ENCODE data around the gene EN2.
"Not testable (repeated sequence)": the region's sequence is repeated elsewhere in the genome, so short reads cannot be mapped to it uniquely, and the experiment has no call there.

The EN2 gene

DNA sequence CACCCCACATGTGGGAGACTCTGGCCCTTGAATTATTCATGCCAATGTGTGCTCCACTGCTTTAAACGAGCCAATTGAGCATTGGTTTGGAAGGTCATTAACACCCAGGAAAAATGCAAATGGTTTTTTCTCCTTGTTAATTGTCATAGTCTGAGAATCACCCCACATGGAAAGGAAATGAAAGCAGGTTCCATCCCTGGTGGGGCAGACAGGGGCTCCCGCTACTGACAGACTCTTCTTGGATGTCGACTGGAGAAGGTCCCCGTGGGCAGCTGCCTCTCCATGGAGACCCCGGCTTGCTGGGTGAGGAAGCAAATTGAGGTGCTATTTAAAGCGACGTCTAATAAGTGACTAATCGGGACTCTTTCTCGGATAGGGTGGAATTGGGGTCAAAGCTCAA lies 32.0 kb upstream of the EN2 start:
- no peak for DNase-seq (ENCODE audit: low spot score)

DNA sequence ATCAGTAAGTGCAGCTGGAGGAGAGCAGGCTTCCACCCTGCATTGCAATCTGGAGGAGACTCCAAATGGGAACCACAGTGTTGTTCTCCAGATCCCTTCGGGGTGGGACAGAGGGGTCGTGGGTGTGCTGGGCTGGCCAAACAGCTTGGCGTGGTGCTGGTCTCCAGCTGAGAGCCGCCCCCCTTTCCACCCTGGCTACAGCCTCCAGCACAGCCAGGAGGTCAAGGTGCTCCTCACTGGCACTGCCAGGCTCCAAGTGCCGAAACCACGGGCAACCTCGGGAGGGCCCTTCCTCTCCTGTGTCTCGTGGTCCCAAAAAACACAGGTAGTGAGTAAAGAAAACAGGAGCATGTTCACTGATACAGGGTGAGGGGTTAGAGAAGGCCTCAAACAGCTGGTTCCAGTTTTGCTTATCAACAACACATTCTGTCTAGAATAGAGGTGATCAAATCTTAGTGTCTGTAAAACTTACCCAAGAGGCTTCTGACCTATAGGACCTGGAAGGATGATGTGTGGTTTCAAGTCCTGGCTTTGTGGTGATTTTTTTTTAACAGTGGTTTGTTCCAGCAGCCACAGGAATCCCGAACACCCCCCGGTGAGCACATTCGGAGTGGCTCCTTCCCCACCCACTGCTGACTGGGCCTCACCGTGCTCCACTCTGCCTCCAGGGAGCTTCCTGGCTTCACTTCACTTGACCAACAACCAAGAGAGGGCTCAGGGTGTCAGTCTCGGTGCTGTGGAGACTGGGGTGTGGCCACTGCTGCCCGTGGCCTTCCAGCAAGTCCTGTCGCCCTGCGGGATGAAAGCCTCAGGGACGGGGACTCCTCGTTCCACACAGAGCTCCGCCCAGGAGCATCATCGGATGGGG lies 31.2 kb upstream of the EN2 start:
- DNase-seq (ENCODE audit: low spot score), result no peak

DNA sequence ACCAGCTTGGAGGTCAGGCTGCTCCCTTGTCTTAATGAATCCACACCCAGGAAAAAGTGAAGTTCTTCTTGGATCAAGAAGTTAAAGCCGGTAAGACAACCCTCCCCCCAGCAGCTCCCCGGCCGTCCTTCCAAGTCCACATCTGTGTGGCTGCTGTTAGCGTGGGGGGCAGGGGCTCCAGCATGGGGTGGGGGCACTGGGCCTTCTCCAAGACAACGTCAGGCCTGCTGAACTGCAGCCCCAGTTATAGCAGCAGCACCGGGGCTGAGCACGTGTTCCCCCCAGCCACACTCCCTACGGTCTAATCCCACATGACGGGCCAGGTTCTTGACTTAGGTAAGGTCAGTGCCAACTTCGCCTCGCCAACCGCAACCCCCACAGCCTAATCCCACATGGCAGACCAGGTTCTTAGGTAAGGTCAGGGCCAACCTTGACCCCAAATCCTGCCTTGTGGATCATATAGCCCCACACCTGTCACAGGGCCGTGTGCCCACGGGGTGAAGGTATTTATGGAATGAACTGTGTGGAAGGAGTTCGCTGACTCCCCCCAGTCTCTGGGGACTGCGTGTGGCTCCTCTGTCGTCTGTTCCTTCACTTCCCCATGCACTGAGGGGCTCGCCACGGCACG lies 30.4 kb upstream of the EN2 start:
- no peak for DNase-seq (ENCODE audit: low spot score)

DNA sequence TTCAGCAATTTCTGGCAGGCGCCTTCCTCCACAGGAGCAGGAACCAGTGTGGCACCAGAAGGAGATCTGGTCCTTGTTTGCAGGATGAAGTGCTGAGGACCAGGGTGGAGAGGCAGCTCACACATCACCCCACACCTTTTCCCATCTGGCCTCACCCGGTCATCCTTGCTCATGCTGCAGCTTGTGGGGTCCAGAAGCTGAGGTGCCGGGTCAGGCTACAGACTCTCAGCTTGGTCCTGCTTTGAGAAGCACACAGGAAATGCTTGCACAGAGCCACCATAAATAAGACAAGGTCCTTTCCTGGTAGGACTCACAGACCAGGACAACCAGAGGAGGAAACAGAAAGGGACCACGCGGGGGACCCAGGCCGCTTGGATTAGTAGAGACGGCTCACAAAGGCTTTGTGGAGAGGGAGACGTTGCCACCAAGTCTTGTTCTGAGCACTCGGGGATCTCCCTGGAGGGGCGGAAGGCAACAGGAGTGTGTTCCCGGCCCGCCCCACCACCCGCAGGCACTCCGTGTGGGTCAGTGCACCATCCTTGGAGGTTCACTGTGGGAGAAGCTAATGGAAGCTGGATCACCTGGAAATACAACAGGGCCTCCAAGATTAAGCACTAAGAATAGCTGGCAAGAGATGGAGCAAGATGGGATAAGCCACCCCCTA lies 29.6 kb upstream of the EN2 start:
- DNase-seq (ENCODE audit: low spot score), result no peak

DNA sequence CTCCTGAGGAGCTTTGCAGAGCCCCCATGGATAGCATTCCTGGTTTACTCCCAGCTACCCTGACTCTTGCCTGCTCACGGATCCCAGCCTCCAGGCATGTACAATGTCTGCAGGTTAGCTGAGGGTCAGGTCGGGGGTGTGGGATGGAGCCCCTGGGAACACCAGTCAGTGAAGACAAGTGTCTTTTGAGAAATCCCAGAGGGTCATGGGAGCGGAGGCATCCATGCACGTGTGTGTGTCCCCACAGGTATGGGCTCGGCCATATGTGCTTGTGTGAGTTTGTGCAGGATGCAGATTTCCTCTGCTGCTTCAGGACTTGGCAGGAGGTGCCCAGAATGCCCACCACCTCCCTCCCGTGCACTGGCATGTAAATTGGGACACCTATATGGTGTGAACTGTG lies 28.3 kb upstream of the EN2 start:
- no peak for DNase-seq (ENCODE audit: low spot score)

DNA sequence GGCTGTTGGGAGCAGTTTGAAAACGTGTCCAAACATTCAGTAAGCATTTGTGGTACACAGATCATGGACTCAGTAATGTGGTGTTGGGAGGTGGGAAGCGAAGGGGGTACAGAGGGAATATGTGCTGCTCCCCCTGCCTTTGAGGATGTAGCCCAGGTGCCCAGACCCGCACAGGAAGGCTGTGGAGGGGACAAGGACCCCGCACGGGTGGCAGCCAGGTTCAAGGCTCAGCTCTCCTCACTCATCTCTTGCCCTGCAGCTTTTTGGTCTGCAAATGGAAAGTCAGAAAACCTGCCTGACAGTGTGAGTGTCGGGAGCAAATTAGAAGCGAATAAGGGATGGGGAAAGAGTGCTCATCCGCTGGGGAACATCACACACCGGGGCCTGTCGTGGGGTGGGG lies 27.3 kb upstream of the EN2 start:
- DNase-seq (ENCODE audit: low spot score), result no peak

DNA sequence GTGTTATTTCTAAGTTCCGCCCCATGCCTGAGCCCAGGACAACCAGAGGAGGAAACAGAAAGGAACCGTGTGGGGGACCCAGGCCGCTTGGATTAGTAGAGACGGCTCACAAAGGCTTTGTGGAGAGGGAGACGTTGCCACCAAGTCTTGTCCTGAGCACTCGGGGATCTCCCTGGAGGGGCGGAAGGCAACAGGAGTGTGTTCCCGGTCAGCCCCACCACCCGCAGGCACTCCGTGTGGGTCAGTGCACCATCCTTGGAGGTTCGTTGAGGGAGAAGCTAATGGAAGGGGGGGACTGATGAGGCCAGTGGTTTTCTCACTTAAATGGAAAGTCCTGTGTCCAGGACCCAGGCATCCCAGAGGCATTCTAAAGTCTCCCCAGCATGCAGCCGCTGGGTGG lies 26.7 kb upstream of the EN2 start:
- no peak for DNase-seq (ENCODE audit: low spot score)

DNA sequence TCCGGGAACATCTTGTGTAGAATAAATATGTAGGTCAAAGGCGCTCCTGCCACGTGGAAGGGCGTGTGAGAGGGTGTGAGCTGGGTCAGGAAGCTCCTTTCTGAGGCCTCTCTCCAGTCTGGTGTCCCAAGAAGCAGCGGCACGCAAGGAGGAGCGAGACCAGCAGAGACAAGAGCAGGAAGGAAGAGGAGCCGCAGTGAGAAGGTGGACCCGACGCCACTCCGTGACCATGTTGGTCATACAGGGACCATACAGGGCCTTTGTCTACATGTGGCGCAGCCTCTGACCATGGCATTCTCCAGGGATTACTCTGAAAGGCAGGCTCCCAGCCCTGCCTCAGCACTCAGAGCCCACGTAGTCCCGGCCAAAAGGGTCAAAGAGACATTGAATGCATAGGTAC lies 26.2 kb upstream of the EN2 start:
- no peak for DNase-seq (ENCODE audit: low spot score)

DNA sequence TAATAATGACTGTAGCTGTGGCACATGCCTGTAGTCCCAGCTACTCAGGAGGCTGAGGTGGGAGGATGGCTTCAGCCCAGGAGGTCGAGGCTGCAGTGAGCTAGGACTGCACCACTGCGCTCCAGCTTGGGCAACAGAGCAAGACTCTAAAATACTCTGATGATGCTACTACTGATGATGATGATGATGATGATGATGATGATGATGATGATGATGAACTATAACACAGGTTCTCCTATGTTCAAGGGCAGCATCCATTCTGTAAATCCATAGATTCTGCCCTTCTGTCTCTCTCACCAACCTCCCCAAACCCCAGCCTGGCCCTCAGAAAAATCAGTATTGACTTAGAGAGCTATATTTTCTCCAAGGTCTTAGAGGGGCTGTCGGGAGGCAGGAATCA lies 22.8 kb upstream of the EN2 start:
- no peak for DNase-seq (ENCODE audit: low spot score)

DNA sequence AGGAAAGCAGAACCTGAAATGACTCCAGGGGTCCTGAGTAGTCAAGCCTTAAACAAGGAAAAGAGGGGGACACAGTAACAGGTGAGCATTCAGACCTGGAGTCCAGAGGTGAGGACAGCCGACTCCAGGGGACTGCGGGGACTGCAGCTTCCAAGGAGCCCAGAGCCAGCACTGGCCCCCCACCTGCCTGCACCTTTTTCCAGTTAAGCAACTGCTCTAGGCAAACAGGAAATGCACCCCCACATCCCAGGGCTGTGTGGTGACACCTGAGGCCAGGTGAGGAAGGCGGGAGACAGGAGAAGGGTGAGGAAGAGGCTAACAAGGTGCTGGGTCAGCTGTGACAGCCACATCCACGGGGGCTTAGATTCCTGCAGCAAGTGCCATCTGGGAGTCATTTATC lies 20.1 kb upstream of the EN2 start:
- DNase-seq (ENCODE audit: low spot score), result no peak

DNA sequence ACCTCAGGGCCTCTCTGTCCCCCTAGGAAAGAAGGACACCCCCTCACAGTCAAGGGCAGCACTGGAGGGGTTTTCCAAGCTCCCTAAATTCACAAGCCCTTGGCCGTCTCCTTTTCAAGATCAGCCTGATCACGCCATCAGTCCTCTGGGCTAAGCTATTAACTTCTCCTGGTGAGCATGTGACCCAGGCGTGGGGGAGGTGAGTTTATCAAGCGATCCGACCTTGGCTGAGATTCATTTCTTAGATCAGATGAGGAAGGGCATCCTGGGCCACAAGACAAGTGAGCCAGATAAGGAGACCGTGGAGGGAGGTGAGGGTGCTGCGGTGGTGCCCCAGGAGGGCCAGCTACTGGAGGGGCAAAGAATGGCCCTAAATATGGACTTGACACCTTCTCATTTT lies 19.2 kb upstream of the EN2 start:
- no peak for DNase-seq (ENCODE audit: low spot score)

DNA sequence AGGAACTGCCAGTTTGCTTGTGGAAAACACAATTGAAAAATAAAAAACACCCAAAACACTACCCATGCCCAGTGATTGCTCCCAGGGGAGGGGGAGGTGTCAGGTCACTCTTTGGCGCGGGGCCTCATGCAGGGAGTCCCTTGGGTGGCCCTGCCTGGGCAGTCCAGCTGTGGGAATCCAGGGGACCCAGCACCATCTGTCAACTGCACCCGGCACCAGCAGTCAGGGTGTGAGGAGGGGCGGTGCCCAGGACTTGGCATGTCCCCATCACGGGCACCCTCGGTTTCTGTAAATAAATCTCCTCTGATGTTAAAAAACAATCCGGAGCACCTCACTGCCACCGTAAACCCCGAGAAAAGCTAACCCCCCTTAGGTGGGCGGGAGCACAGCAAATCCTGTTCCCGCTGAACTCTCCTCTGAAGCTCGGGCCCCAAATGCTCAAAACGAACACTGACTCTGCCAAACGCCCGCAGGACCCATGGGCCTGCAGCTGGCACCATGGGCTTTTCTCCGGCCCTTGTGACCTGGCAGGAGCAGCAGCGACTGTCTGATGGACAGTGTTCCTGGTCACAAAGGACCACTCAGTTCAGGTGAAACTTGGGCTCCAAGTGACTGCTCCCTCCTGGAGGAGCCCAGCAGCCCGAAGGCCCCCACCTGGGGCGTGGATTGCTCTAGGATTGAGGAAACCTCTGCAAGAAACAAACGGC lies 18.5 kb upstream of the EN2 start:
- no peak for DNase-seq (ENCODE audit: low spot score)

DNA sequence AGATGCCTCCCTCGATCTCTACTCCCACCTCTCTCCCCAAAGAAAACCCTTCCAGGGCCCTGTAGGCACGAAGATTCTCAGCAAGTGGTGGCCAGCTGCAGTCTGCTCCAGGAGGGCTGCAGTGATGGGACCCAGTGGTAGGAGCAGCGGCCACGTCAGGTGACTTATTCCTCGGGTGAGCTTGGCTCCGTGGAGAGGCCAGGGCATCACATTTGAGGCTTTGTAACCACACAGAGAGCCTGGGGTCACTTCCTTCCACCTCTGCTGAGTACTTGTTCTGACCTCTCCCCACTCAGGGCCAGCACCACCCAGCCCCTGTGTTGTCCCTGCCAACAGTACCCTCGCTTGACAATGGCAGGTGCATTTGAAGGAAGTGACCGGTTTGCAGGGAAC lies 17.9 kb upstream of the EN2 start:
- no peak for DNase-seq (ENCODE audit: low spot score)

DNA sequence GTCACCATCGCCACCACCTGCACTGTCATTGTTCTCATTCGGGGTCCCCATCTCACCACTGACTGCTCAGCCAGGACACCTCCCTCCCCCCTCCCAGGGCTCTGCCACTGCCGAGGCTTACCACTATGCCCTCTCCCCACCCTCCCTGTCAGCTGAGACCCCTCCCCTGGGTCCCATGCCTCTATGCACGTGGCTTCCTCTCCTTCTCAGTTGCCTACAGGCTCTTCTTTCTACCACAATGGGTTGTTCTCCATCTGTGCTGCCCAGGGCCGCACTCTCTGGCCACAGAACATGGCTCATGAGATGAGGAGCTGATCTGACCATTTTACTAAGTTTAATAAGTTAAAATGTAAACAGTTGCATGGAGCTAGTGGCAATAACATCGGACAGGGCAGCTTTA lies 16.1 kb upstream of the EN2 start:
- DNase-seq (ENCODE audit: low spot score), result no peak

DNA sequence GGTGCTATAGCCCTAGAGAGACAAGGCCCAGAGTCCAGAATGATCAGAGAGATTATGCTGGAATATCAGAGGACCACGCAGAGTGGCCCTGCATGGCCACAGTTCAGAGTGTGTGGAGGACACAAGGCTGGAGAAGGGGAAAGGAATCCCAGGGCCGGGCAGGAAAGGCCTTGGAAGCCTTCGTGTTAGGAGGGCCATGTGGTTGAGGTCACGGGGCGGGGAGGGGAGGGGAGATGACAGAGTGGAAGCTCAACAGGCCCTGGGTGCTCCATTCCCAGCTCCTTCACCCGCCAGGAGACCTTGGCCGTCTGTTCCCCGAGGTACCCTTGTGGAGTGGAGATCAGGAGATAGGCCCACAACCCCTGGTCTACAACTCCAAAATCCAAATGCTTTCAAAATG lies 13.2 kb upstream of the EN2 start:
- no peak for DNase-seq (ENCODE audit: low spot score)

DNA sequence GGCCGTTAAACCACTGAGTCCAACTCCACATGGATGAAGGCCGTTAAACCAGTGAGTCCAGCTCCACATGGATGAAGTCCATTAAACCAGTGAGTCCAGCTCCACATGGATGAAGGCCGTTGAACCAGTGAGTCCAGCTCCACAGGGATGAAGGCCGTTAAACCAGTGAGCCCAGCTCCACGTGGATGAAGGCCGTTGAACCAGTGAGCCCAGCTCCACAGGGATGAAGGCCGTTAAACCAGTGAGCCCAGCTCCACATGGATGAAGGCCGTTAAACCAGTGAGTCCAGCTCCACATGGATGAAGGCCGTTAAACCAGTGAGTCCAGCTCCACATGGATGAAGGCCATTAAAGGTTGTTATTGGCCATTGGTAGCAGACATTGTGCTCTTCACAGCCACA lies 12.3 kb upstream of the EN2 start:
- not testable (repeated sequence) for DNase-seq (ENCODE audit: low spot score)

DNA sequence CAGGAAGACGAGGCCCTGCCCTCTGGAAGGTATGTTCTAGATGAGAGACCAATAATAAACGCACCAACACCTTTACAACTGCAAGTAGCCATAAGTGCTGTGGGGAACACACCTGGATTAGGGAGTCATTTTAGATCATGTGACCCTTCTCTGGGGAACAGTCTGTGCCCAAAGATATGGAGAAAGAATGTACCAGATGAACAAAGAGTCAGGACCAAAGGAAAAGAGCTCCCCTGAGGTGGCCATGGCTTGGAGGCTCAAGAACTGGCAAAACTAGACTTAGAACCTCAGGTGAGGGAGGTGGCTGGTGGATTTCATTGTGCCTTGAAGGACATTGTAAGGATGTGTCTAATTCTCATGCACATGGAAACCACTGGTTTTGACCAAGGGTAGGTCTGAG lies 10.3 kb upstream of the EN2 start:
- no peak for DNase-seq (ENCODE audit: low spot score)

DNA sequence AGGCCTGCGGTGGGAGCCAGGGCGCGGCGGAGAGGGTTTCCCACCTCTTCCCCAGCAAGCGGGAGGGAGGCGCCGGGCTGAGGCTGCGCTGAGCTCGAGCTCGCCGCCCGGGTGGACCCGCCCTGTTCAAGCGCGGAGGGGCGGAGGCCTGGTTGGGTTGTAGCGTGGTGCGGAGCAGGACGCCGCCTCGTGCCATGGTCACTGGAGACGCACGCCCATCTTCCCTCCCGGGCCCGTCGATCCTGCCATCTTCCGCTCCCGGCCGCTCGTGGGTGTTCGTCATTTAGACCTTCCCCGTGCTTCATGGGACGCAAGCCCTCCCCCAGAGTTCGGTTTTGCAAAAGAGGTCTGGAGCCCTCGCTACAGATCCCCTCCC lies 9.3 kb upstream of the EN2 start:
- no peak for DNase-seq (ENCODE audit: low spot score)

DNA sequence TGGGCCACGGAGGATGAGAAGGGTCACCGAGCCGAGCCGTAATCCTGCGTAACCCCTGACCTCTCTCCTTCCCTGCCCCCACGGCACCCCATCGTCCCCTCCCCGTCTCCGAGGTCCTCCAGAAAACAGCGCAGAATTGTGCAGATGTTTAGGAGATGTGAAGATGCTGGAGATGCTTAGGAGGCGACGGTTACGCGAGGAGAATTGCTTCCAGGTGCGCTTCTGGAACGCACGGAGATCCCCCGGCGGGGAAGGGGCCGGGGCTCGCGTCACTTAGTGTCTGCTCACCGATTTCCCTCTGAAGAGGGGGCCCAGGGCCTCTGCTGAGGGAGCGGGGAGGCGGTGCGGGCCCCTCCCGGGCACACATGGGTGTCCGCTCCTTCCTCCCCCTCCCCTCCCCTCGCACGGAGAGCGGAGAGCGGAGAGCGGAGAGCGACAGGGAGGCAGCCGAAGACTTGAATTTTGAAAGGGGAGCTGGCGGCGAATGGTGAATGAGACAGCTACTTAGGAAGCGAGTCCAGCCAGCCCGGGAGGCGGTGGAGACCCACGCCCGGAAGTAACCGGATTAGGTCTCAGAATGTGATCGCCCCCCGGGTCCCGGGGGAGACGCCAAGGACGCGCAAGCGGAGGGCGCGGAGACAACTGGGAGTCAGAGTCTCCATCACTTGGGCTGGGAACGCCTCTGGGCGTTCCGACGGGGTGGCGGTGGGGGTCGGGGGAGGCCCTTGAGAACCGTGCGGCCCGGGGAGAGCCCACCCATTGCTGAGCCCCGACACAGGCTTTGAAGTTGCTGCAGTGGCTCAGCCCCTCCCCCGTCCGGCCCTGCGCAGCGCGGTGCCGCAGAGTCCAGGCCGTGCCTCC lies 8.7 kb upstream of the EN2 start:
- DNase-seq (ENCODE audit: low spot score), result no peak

DNA sequence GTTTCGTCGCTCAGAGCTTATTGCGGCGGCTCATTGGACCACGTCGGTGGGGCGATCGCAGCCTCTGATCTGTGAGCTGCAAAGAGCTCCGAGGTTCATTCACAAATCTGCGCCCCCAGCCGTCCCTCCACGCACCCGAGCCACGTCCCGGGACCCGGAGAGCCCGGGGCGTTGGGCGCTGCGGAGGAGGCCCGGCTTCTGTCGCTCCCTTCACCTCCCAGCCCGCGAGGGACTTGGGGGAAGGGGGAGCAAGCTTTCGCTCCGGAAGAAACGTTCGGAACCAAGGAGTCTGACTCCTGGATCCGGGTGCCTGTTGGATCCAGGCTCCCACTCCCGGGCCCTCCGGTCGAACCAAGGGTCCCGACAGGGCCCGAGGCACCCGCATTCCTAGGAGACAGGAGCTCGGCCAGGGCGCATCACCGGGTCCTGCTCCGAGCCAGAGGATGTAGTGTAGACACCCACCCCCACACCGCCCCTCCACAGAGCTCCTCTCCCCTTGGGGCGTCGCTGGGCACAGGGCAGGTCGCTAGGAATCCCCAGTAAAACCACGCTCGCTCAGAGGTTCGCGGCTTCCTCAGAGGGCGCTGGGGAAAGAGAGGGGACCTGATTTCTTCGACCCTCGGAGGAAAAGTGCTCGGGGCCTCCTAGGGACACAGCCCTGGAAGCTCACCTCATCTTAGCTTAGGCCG lies 7.9 kb upstream of the EN2 start:
- DNase-seq (ENCODE audit: low spot score), result no peak

DNA sequence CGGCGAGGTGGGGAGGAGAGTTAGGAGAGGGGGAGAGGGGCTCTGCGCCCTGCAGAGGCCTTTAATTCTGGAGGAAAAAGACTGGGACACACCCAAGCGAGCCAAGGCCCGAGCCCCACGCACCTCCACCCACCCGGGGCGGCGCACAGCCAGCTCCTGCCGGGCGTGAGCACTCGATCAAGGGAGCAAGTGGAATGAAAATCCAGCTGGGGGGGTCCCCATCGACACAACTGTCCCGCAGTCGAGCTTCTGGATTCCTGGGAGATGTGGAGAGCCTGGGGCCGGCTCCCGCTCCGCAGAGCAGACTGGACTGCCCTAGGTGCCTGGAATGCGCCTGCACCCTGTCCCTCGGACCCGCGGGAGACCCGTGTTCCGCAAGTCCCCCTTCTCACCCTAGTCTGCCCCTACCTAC lies 7.4 kb upstream of the EN2 start:
- DNase-seq (ENCODE audit: low spot score), result no peak

Measured in Ammon's horn (tissue), 1 donor.